Measurements from ENCODE around the gene RREB1. TPM values are rescaled to one million over a fixed set of nuclear protein-coding genes. Genes with fewer than 3 reads are reported as not detected.
"Not testable (repeated sequence)": the region's sequence is repeated elsewhere in the genome, so short reads cannot be mapped to it uniquely, and the experiment has no call there.

Gene RREB1
- total and polyA plus RNA-seq, 4 donors, result 3.5 to 44.7 (median 17.8) TPM

- no peaks in the 10 kb centered on the region for H3K36me3 ChIP-seq (ENCODE audit: control insufficient read depth in 1 of 2, insufficient read depth in 2 of 2, low read length in 1 of 2)
- no peaks in the 10 kb centered on the region for H3K27me3 ChIP-seq (ENCODE audit: control insufficient read depth in 1 of 2, insufficient read depth in 2 of 2, low read length in 1 of 2)
- H3K9me3 ChIP-seq (ENCODE audit: control insufficient read depth, low read length), result no peaks in the 10 kb centered on the region
- WGBS, 2 donors, result 87 to 88% methylated on average over 14 of the region's 14 CpGs
- intact Hi-C loops (cut with DNase I), result no loop called here
- DNase-seq, result no peak
- H3K27ac ChIP-seq (ENCODE audit: low read depth in 1 of 2, low read length in 2 of 2), result no peak overlapping the region
- H3K4me3 ChIP-seq (ENCODE audit: low read length in 2 of 2), result no peak overlapping the region
- peaks cover 8 to 14% of the 10 kb centered on the region in 2 donors for H3K4me1 ChIP-seq (ENCODE audit: control insufficient read depth in 1 of 2, insufficient read depth in 2 of 2, low read length in 2 of 2)
- no peak for ATAC-seq (ENCODE audit: low FRiP score)
These were observed 42.8 kb downstream of the RREB1 start for GRCh38 chr6:7150381-7151064.

GRCh38 chr6:7151381-7151780, 43.6 kb downstream of the RREB1 start:
- H3K4me1 ChIP-seq (ENCODE audit: control insufficient read depth in 1 of 2, insufficient read depth in 2 of 2, low read length in 2 of 2), result peaks cover 8 to 14% of the 10 kb centered on the region in 2 donors
- 90 to 91% methylated on average over 2 of the region's 2 CpGs for WGBS, 2 donors
- H3K4me3 ChIP-seq (ENCODE audit: low read length in 2 of 2), result no peak overlapping the region
- H3K9me3 ChIP-seq (ENCODE audit: control insufficient read depth, low read length), result no peaks in the 10 kb centered on the region
- intact Hi-C loops (cut with DNase I), result no loop called here
- no peak overlapping the region for H3K27ac ChIP-seq (ENCODE audit: low read depth in 1 of 2, low read length in 2 of 2)
- DNase-seq, result no peak
- H3K27me3 ChIP-seq (ENCODE audit: control insufficient read depth in 1 of 2, insufficient read depth in 2 of 2, low read length in 1 of 2), result no peaks in the 10 kb centered on the region
- H3K36me3 ChIP-seq (ENCODE audit: control insufficient read depth in 1 of 2, insufficient read depth in 2 of 2, low read length in 1 of 2), result no peaks in the 10 kb centered on the region
- ATAC-seq (ENCODE audit: low FRiP score), result no peak

GRCh38 chr6:7152462-7152861, 44.7 kb downstream of the RREB1 start:
- DNase-seq (no peak), ATAC-seq (ENCODE audit: low FRiP score) (no peak)
- Histone ChIP-seq H3K36me3 (ENCODE audit: control insufficient read depth in 1 of 2, insufficient read depth in 2 of 2, low read length in 1 of 2) (no peaks in the 10 kb centered on the region), H3K4me1 (ENCODE audit: control insufficient read depth in 1 of 2, insufficient read depth in 2 of 2, low read length in 2 of 2) (peaks cover 8 to 13% of the 10 kb centered on the region in 2 donors), H3K4me3 (ENCODE audit: low read length in 2 of 2) (no peak overlapping the region), H3K9me3 (ENCODE audit: control insufficient read depth, low read length) (no peaks in the 10 kb centered on the region), H3K27me3 (ENCODE audit: control insufficient read depth in 1 of 2, insufficient read depth in 2 of 2, low read length in 1 of 2) (no peaks in the 10 kb centered on the region), H3K27ac (ENCODE audit: low read depth in 1 of 2, low read length in 2 of 2) (no peak overlapping the region)
- intact Hi-C loops (cut with DNase I), result no loop called here

GRCh38 chr6:7153789-7154188, 46.0 kb downstream of the RREB1 start:
- no peak overlapping the region for H3K4me3 ChIP-seq (ENCODE audit: low read length in 2 of 2)
- no peak overlapping the region for H3K27ac ChIP-seq (ENCODE audit: low read depth in 1 of 2, low read length in 2 of 2)
- WGBS, 2 donors, result 77 to 86% methylated on average over 2 of the region's 2 CpGs
- no peaks in the 10 kb centered on the region for H3K36me3 ChIP-seq (ENCODE audit: control insufficient read depth in 1 of 2, insufficient read depth in 2 of 2, low read length in 1 of 2)
- H3K27me3 ChIP-seq (ENCODE audit: control insufficient read depth in 1 of 2, insufficient read depth in 2 of 2, low read length in 1 of 2), result no peaks in the 10 kb centered on the region
- H3K4me1 ChIP-seq (ENCODE audit: control insufficient read depth in 1 of 2, insufficient read depth in 2 of 2, low read length in 2 of 2), result peaks cover 4 to 7% of the 10 kb centered on the region in 2 donors
- ATAC-seq (ENCODE audit: low FRiP score), result no peak
- intact Hi-C loops (cut with DNase I), result no loop called here
- H3K9me3 ChIP-seq (ENCODE audit: control insufficient read depth, low read length), result no peaks in the 10 kb centered on the region
- DNase-seq, result no peak

GRCh38 chr6:7154341-7155139, 46.8 kb downstream of the RREB1 start:
- no peak overlapping the region for H3K4me3 ChIP-seq (ENCODE audit: low read length in 2 of 2)
- ATAC-seq (ENCODE audit: low FRiP score), result no peak
- H3K4me1 ChIP-seq (ENCODE audit: control insufficient read depth in 1 of 2, insufficient read depth in 2 of 2, low read length in 2 of 2), result peaks cover 4 to 7% of the 10 kb centered on the region in 2 donors
- H3K27me3 ChIP-seq (ENCODE audit: control insufficient read depth in 1 of 2, insufficient read depth in 2 of 2, low read length in 1 of 2), result no peaks in the 10 kb centered on the region
- 88 to 90% methylated on average over 13 of the region's 13 CpGs for WGBS, 2 donors
- intact Hi-C loops (cut with DNase I), result no loop called here
- H3K9me3 ChIP-seq (ENCODE audit: control insufficient read depth, low read length), result no peaks in the 10 kb centered on the region
- no peak overlapping the region for H3K27ac ChIP-seq (ENCODE audit: low read depth in 1 of 2, low read length in 2 of 2)
- H3K36me3 ChIP-seq (ENCODE audit: control insufficient read depth in 1 of 2, insufficient read depth in 2 of 2, low read length in 1 of 2), result no peaks in the 10 kb centered on the region
- no peak for DNase-seq

GRCh38 chr6:7155871-7156579, 48.3 kb downstream of the RREB1 start:
- intact Hi-C loops (cut with DNase I), result no loop called here
- peaks cover 4 to 7% of the 10 kb centered on the region in 2 donors for H3K4me1 ChIP-seq (ENCODE audit: control insufficient read depth in 1 of 2, insufficient read depth in 2 of 2, low read length in 2 of 2)
- H3K27ac ChIP-seq (ENCODE audit: low read depth in 1 of 2, low read length in 2 of 2), result no peak overlapping the region

GRCh38 chr6:7156643-7157278, 49.0 kb downstream of the RREB1 start:
- Histone ChIP-seq H3K4me3 (ENCODE audit: low read length in 2 of 2) (no peak overlapping the region), H3K9me3 (ENCODE audit: control insufficient read depth, low read length) (no peaks in the 10 kb centered on the region), H3K27me3 (ENCODE audit: control insufficient read depth in 1 of 2, insufficient read depth in 2 of 2, low read length in 1 of 2) (no peaks in the 10 kb centered on the region), H3K36me3 (ENCODE audit: control insufficient read depth in 1 of 2, insufficient read depth in 2 of 2, low read length in 1 of 2) (no peaks in the 10 kb centered on the region), H3K27ac (ENCODE audit: low read depth in 1 of 2, low read length in 2 of 2) (peak overlapping the region in 1 of 2 donors; percentile 30), H3K4me1 (ENCODE audit: control insufficient read depth in 1 of 2, insufficient read depth in 2 of 2, low read length in 2 of 2) (peaks cover 4 to 7% of the 10 kb centered on the region in 2 donors)
- WGBS, 2 donors, result 54 to 59% methylated on average over 11 of the region's 11 CpGs
- intact Hi-C loops (cut with DNase I), result no loop called here
- peak in 1 of 2 donors; percentile 52 for DNase-seq
- no peak for ATAC-seq (ENCODE audit: low FRiP score)

More at GRCh38 chr6:7155871-7156579, 48.3 kb downstream of the RREB1 start:
- Histone ChIP-seq H3K4me3 (ENCODE audit: low read length in 2 of 2) (no peak overlapping the region), H3K9me3 (ENCODE audit: control insufficient read depth, low read length) (no peaks in the 10 kb centered on the region), H3K27me3 (ENCODE audit: control insufficient read depth in 1 of 2, insufficient read depth in 2 of 2, low read length in 1 of 2) (no peaks in the 10 kb centered on the region), H3K36me3 (ENCODE audit: control insufficient read depth in 1 of 2, insufficient read depth in 2 of 2, low read length in 1 of 2) (no peaks in the 10 kb centered on the region)
- DNase-seq, result no peak
- ATAC-seq (ENCODE audit: low FRiP score), result no peak
- 42 to 50% methylated on average over 7 of the region's 7 CpGs for WGBS, 2 donors

- H3K4me3 ChIP-seq (ENCODE audit: low read length in 2 of 2); H3K36me3 ChIP-seq (ENCODE audit: control insufficient read depth in 1 of 2, insufficient read depth in 2 of 2, low read length in 1 of 2); ATAC-seq (ENCODE audit: low FRiP score); DNase-seq; H3K9me3 ChIP-seq (ENCODE audit: control insufficient read depth, low read length); H3K27me3 ChIP-seq (ENCODE audit: control insufficient read depth in 1 of 2, insufficient read depth in 2 of 2, low read length in 1 of 2); H3K4me1 ChIP-seq (ENCODE audit: control insufficient read depth in 1 of 2, insufficient read depth in 2 of 2, low read length in 2 of 2); intact Hi-C loops (cut with DNase I); H3K27ac ChIP-seq (ENCODE audit: low read depth in 1 of 2, low read length in 2 of 2): not testable (repeated sequence)
- WGBS, 2 donors, result 92 to 98% methylated on average over 7 of the region's 7 CpGs
These were observed 49.5 kb downstream of the RREB1 start for GRCh38 chr6:7157307-7157706.

Data from aorta (tissue), 5 donors.